HepG2 (cell line): Measurements from ENCODE around the gene NAMPT. TPM values are rescaled to one million over a fixed set of nuclear protein-coding genes. Genes with fewer than 3 reads are reported as not detected.

ENCODE experiments used
- ATAC-seq: fragments of 200-7000 bp; cut with Tn5 transposase; 3 replicates; pipeline ENCODE4 v1.9.1; 2020; ENCODE audit warnings: mild to moderate bottlenecking, moderate library complexity
- BruUV-seq: library from RNA; stranded (reverse); fragments of 400-500 nt; replicated peaks from 2 replicates; lab custom pipeline; 2021; lab: Mats Ljungman, UMichigan
- CTCF ChIA-PET: fragments of 300-600 bp; formaldehyde crosslinking; extraction: SDS; loops from one replicate; lab custom pipeline; 2021; ENCODE audit warnings: low total read pairs, inconsistent platforms, low intra/inter-chr PET ratio; lab: Yijun Ruan, JAX
- POLR2A ChIA-PET: fragments of 350-600 bp; sonication (Branson Sonifier 250); formaldehyde crosslinking; loops from one replicate; lab custom pipeline; 2020; ENCODE audit warnings: antibody characterized with exemption, inconsistent platforms; lab: Yijun Ruan, JAX
- DNase-seq: peaks from one replicate; pipeline ENCODE4 v3.0.0-alpha.2; 2015; ENCODE audit warnings: low spot score
- FAIRE-seq: peaks from 3 replicates; lab custom pipeline; 2011; peaks lifted over from hg19 to GRCh38; lab: Jason Lieb, UNC
- H2AFZ ChIP-seq: one replicate; pipeline ENCODE4 v1.6.1; 2011; ENCODE audit warnings: low read length, inconsistent platforms
- H3K27ac ChIP-seq: fragments of 300-600 bp; 3 replicates; pipeline ENCODE4 v1.8.0; 2011; ENCODE audit warnings: mixed run types, mild to moderate bottlenecking, mixed read lengths, low read length, inconsistent platforms; ENCODE audit not compliant: insufficient read depth; ENCODE audit errors: extremely low read length
- H3K27me3 ChIP-seq, 2 experiments: fragments of 200-600 bp in 1 of 2; 2 replicates in 1 of 2; 3 replicates in 1 of 2; pipeline versions ENCODE4 v1.6.0 to v1.8.0; 2011; ENCODE audit warnings: low read length in 2 of 2, mild to moderate bottlenecking in 2 of 2, moderate library complexity in 2 of 2, inconsistent platforms in 1 of 2; ENCODE audit not compliant: insufficient read depth in 2 of 2, control insufficient read depth in 1 of 2
- H3K36me3 ChIP-seq, 2 experiments: fragments of 200-600 bp in 1 of 2; replicated peaks in 1 of 2; 2 replicates in 1 of 2; 3 replicates in 1 of 2; pipeline versions ENCODE4 v1.5.1 to v1.8.0; 2011; ENCODE audit warnings: low read length in 2 of 2, inconsistent platforms in 1 of 2; ENCODE audit not compliant: insufficient read depth in 2 of 2, control insufficient read depth in 1 of 2
- H3K4me1 ChIP-seq: 2 replicates; pipeline ENCODE4 v1.5.1; 2012; ENCODE audit warnings: low read length, inconsistent platforms; ENCODE audit not compliant: insufficient read depth
- H3K4me2 ChIP-seq: 2 replicates; pipeline ENCODE4 v1.6.0; 2011; ENCODE audit warnings: low read depth, low read length, inconsistent platforms
- H3K4me3 ChIP-seq, 3 experiments: fragments of 200-600 bp in 1 of 3; sonication (generic), shearing (Covaris generic) in 1 of 3; replicated peaks in 1 of 3; 2 replicates each; pipeline ENCODE4 v1.5.1; 2011 to 2016; ENCODE audit warnings: low read length in 3 of 3, inconsistent platforms in 2 of 3, low read depth in 2 of 3, mild to moderate bottlenecking in 2 of 3, control low read depth in 1 of 3, mixed read lengths in 1 of 3; ENCODE audit not compliant: insufficient read depth in 1 of 3
- H3K79me2 ChIP-seq: one replicate; pipeline ENCODE4 v1.6.1; 2011; ENCODE audit warnings: low read length, inconsistent platforms; ENCODE audit not compliant: insufficient read depth
- H3K9ac ChIP-seq: 2 replicates; pipeline ENCODE4 v1.6.0; 2011; ENCODE audit warnings: mild to moderate bottlenecking, low read depth, low read length, inconsistent platforms; ENCODE audit not compliant: insufficient read depth
- H3K9me3 ChIP-seq: 2 replicates; pipeline ENCODE4 v1.5.1; 2012; ENCODE audit warnings: mild to moderate bottlenecking, low read length
- H4K20me1 ChIP-seq: 2 replicates; pipeline ENCODE4 v1.6.0; 2011; ENCODE audit warnings: inconsistent platforms, mild to moderate bottlenecking, low read length, moderate library complexity; ENCODE audit not compliant: insufficient read depth
- EEA1 ChIP-seq: sonication (generic); formaldehyde crosslinking; IDR thresholded peaks from 2 replicates; pipeline ENCODE4 v1.5.1; 2020; ENCODE audit warnings: mild to moderate bottlenecking, missing genetic modification reagents, borderline replicate concordance
- ETV5 ChIP-seq: IDR thresholded peaks from 2 replicates; pipeline ENCODE4 v1.6.1; 2018; ENCODE audit warnings: missing biosample characterization, missing genetic modification reagents, inconsistent platforms, borderline replicate concordance
- HDAC6 ChIP-seq: fragments of 200-600 bp; sonication (generic); IDR thresholded peaks from 2 replicates; pipeline ENCODE4 v1.7.0; 2017; ENCODE audit warnings: mild to moderate bottlenecking, antibody characterized with exemption, low read length, low read depth
- HNRNPK ChIP-seq: fragments of 200-400 bp; formaldehyde crosslinking; IDR thresholded peaks from 2 replicates; pipeline ENCODE4 v1.6.1; 2018; ENCODE audit warnings: low read length, low read depth, moderate library complexity, mild to moderate bottlenecking; ENCODE audit not compliant: poor library complexity, severe bottlenecking
- KMT2B ChIP-seq: IDR thresholded peaks from 2 replicates; pipeline ENCODE4 v1.6.1; 2016; ENCODE audit warnings: missing genetic modification reagents, missing compliant biosample characterization
- ZNF333 ChIP-seq: sonication (generic); formaldehyde crosslinking; IDR thresholded peaks from 2 replicates; pipeline ENCODE4 v1.4.0; 2020; ENCODE audit warnings: mild to moderate bottlenecking, missing genetic modification reagents, borderline replicate concordance
- ZNF460 ChIP-seq: sonication (generic); formaldehyde crosslinking; IDR thresholded peaks from 2 replicates; pipeline ENCODE4 v1.5.1; 2020; ENCODE audit warnings: missing genetic modification reagents, mild to moderate bottlenecking, borderline replicate concordance
- ZNF558 ChIP-seq: sonication (generic); formaldehyde crosslinking; IDR thresholded peaks from 2 replicates; pipeline ENCODE4 v1.9.0; 2022; ENCODE audit warnings: mild to moderate bottlenecking, missing genetic modification reagents, borderline replicate concordance
- ZNF775 ChIP-seq: sonication (generic); formaldehyde crosslinking; IDR thresholded peaks from 2 replicates; pipeline ENCODE4 v1.4.0; 2020; ENCODE audit warnings: missing genetic modification reagents, mild to moderate bottlenecking, moderate library complexity, borderline replicate concordance
- ZNF777 ChIP-seq: sonication (generic); formaldehyde crosslinking; IDR thresholded peaks from 2 replicates; pipeline ENCODE4 v1.4.0; 2020; ENCODE audit warnings: missing genetic modification reagents
- WGBS: methylation state at CpG from one replicate; pipeline ENCODE4 v1.1.6; 2017; ENCODE audit warnings: low lambda C conversion rate; 5-methylcytosine and 5-hydroxymethylcytosine counted together
- in situ Hi-C: cut with HindIII; loops from 2 replicates; pipeline ENCODE4 v1.10.0; 2017; ENCODE audit warnings: low pct_unique_long_range_greater_than_20kb; ENCODE audit not compliant: extremely low pct_ligation_motif_present
- intact Hi-C: fragments of 100-400 bp; cut with micrococcal nuclease; formaldehyde crosslinking; loops from one replicate; pipeline ENCODE4 v1.10.0; 2022; ENCODE audit not compliant: unreplicated experiment
- polyA plus RNA-seq, 8 experiments: library from polyadenylated mRNA; depleted of rRNA in 3 of 8; stranded (reverse) in 7 of 8; unstranded in 1 of 8; fragments of >200 nt; fragmentation: Illumina TruSeq in 4 of 8; extraction: Trizol in 4 of 8; gene quantifications; 2 replicates each; pipeline versions ENCODE4 v1.2.1 to v1.2.3, GENCODE V29; 2011 to 2016; ENCODE audit warnings: low read depth in 4 of 8, missing spikeins in 1 of 8, mixed read lengths in 1 of 8; ENCODE audit not compliant: insufficient read depth in 1 of 8
- total RNA-seq, 5 experiments: library from RNA; depleted of rRNA; stranded (reverse); fragments of >200 nt; fragmentation: Illumina TruSeq; extraction: Trizol; gene quantifications; 2 replicates each; pipeline ENCODE4 v1.2.3, GENCODE V29; 2016; ENCODE audit warnings: low read depth in 1 of 5
- TF ChIP-seq, protein P1 (sequence below): sonication (generic); formaldehyde crosslinking; IDR thresholded peaks from 2 replicates; pipeline ENCODE4 v1.5.0; 2020; ENCODE audit warnings: missing genetic modification reagents

NAMPT gene
- total and polyA plus RNA-seq, 2 of the 13 experiments (the other 11 are each of a cell fraction or from before 2014, with no cell fraction given): 15.8 to 67.7 TPM

- no peaks in the 10 kb centered on the region for H3K27me3 ChIP-seq
- no peaks in the 10 kb centered on the region for H3K79me2 ChIP-seq
- H3K4me1 ChIP-seq: no peaks in the 10 kb centered on the region
- WGBS: 86% methylated on average over 7 of the region's 7 CpGs
- H3K4me2 ChIP-seq: no peak overlapping the region
- TF ChIP-seq HDAC6: no peak
- no peak for TF ChIP-seq ETV5 (CRISPR knock-in tag)
- no peak for TF ChIP-seq ZNF775 (CRISPR knock-in tag)
- no peak for TF ChIP-seq ZNF333 (CRISPR knock-in tag)
- TF ChIP-seq, protein P1, sequence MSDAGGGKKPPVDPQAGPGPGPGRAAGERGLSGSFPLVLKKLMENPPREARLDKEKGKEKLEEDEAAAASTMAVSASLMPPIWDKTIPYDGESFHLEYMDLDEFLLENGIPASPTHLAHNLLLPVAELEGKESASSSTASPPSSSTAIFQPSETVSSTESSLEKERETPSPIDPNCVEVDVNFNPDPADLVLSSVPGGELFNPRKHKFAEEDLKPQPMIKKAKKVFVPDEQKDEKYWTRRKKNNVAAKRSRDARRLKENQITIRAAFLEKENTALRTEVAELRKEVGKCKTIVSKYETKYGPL (CRISPR knock-in tag): no peak
- TF ChIP-seq KMT2B (CRISPR knock-in tag): no peak
- no peak for TF ChIP-seq HNRNPK
- TF ChIP-seq ZNF460 (CRISPR knock-in tag): no peak
- no peak for TF ChIP-seq EEA1
- TF ChIP-seq ZNF558 (CRISPR knock-in tag): no peak
- no peak for TF ChIP-seq ZNF777
- no TSS peak for BruUV-seq
- H3K36me3 ChIP-seq: peaks cover 11 to 54% of the 10 kb centered on the region in 2 experiments
- no peaks in the 10 kb centered on the region for H3K9me3 ChIP-seq
- intact Hi-C loops (no loop called here), in situ Hi-C loops (no loop called here)
- no peak overlapping the region for H2AFZ ChIP-seq
- ChIA-PET CTCF (no interaction called here), POLR2A (no interaction called here)
- DNase-seq (no peak), ATAC-seq (no peak), FAIRE-seq (no peak)
- no peak overlapping the region for H3K9ac ChIP-seq
- H3K27ac ChIP-seq: no peak overlapping the region
- no peaks in the 10 kb centered on the region for H4K20me1 ChIP-seq
- no peak overlapping the region for H3K4me3 ChIP-seq
These were observed 26.0 kb downstream of the NAMPT start for GRCh38 chr7:106258789-106259188.
